ENCODE data around the gene TSHZ3. TPM values are rescaled to one million over a fixed set of nuclear protein-coding genes. Genes with fewer than 3 reads are reported as not detected.

Gene TSHZ3
- total and polyA plus RNA-seq, 9 of the 15 experiments (the other 6 are each of a cell fraction or from before 2014, with no cell fraction given), result 0.03 to 0.13 (median 0.05) TPM; not detected in 5

DNA sequence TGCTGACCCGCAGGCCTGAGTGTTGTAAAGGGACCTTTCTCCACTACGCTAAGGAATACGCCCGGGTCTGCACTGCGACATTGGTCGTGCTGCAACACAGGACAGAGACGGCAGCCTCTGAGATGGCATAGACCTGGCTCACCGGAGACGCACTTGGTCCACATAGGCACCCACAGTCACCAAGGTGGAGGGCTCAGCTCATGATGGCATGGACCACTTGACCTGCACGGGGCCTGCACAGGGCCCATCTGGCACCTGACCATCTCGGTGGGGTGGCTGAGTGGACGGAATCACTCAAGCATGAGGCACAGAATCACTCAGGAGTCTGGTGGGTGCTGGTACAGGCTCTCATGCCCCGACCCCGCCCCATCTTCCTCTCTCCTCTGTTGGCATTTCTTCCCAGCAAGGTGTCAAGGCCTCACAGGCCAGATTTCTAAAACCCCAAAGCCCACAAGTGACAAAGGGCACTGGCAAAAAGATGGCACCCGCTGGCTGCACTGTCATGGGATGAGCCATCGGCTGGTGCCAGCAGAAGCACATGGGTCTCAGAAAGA, 45.9 kb downstream of the TSHZ3 start:
- TF ChIP-seq SMAD3 (CRISPR knock-in tag; conservative IDR thresholded peaks at IDR 0.05) (no peak), ZNF408 (CRISPR knock-in tag; IDR thresholded peaks at IDR 0.05; ENCODE audit: low read depth) (no peak)
- no peaks in the 10 kb centered on the region for H3K79me2 ChIP-seq (ENCODE audit: control insufficient read depth, insufficient read depth, low read length)
- DNase-seq (ENCODE audit: extremely low read depth in 1 of 4, low spot score in 3 of 4) (no peak), ATAC-seq (no peak), FAIRE-seq (no peak)
- BruUV-seq (replicated peaks), result no TSS peak
- H3K4me2 ChIP-seq (ENCODE audit: insufficient read depth, low read length), result no peak overlapping the region
- 2% methylated on average over 16 of the region's 16 CpGs for WGBS (ENCODE audit: insufficient coverage, low coverage, missing lambda C conversion rate)
- H3K27ac ChIP-seq (ENCODE audit: extremely low read depth, low read depth, low read length), result no peak overlapping the region
- no peaks in the 10 kb centered on the region for H3K9me1 ChIP-seq (ENCODE audit: control insufficient read depth, insufficient read depth, low read length)
- ChIA-PET CTCF (ENCODE audit: low intra/inter-chr PET ratio) (no interaction called here), POLR2A (interaction anchor here (0.6 kb wide), 1 partner anchor 12 kb away, joined by 4 read pairs; no protein-coding TSS in a partner anchor)
- peaks cover 7 to 40% of the 10 kb centered on the region in 2 experiments; a peak in 3 of 5 replicates for H3K27me3 ChIP-seq (ENCODE audit: control insufficient read depth in 2 of 2, insufficient read depth in 2 of 2, low read length in 2 of 2)
- no peaks in the 10 kb centered on the region for H4K20me1 ChIP-seq (replicated peaks; ENCODE audit: control insufficient read depth, insufficient read depth, low read length)
- no peaks in the 10 kb centered on the region for H3K36me3 ChIP-seq (ENCODE audit: control insufficient read depth, insufficient read depth, low read length)
- no peaks in the 10 kb centered on the region for H3K9me3 ChIP-seq (replicated peaks; ENCODE audit: control insufficient read depth, insufficient read depth, low read depth, low read length)
- in situ Hi-C loops (cut with MboI) (no loop called here), intact Hi-C loops (cut with micrococcal nuclease) (no loop called here)
- H3K4me1 ChIP-seq (replicated peaks in 1 of 2; ENCODE audit: control insufficient read depth in 2 of 2, insufficient read depth in 2 of 2, low read length in 2 of 2), result no peaks in the 10 kb centered on the region
- no peak overlapping the region for H3K4me3 ChIP-seq
- H2AFZ ChIP-seq (ENCODE audit: low read depth, low read length), result no peak overlapping the region
- no peak overlapping the region; a peak in 1 of 4 replicates for H3K9ac ChIP-seq (ENCODE audit: insufficient read depth in 1 of 2, low read depth in 2 of 2, low read length in 2 of 2)

DNA sequence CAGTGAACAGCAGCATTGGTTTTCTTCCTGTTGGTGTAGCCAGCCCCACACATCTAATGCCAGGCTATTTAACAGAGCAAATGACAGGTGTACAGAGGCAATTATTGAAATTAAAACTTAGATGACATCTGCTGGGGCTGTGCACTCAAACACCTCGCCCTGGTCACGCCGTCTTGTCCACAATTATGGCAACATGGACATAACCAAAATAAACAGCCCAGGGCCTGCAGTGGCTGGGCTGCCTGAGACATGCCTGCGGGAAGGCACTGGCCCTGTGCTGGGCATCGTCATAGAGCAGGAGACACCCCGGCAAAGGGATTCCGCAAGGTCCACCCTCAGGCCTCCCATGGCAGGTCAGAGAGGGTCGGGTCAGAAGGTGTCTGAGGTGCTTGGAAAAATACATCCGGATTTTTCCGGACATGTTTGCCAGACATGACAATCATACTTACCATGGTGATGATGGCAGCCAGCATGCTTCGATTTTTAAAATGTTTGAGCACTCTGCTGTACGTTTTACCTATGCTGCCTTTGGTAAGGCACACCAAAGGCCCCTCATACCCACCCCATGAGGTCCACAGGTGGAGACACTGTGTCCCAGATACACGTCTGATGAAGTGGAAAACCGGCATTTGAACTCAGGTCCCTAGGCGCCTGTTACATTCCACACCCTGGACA, 47.8 kb downstream of the TSHZ3 start:
- in situ Hi-C loops (cut with MboI) (no loop called here), intact Hi-C loops (cut with micrococcal nuclease) (no loop called here)
- Histone ChIP-seq H3K36me3 (ENCODE audit: control insufficient read depth, insufficient read depth, low read length) (no peaks in the 10 kb centered on the region), H3K4me3 (no peak overlapping the region), H3K27ac (ENCODE audit: extremely low read depth, low read depth, low read length) (no peak overlapping the region), H3K4me1 (replicated peaks in 1 of 2; ENCODE audit: control insufficient read depth in 2 of 2, insufficient read depth in 2 of 2, low read length in 2 of 2) (no peaks in the 10 kb centered on the region), H4K20me1 (replicated peaks; ENCODE audit: control insufficient read depth, insufficient read depth, low read length) (no peaks in the 10 kb centered on the region), H3K79me2 (ENCODE audit: control insufficient read depth, insufficient read depth, low read length) (no peaks in the 10 kb centered on the region), H2AFZ (ENCODE audit: low read depth, low read length) (no peak overlapping the region), H3K4me2 (ENCODE audit: insufficient read depth, low read length) (no peak overlapping the region), H3K9me1 (ENCODE audit: control insufficient read depth, insufficient read depth, low read length) (no peaks in the 10 kb centered on the region), H3K9ac (ENCODE audit: insufficient read depth in 1 of 2, low read depth in 2 of 2, low read length in 2 of 2) (no peak overlapping the region), H3K9me3 (replicated peaks; ENCODE audit: control insufficient read depth, insufficient read depth, low read depth, low read length) (no peaks in the 10 kb centered on the region), H3K27me3 (ENCODE audit: control insufficient read depth in 2 of 2, insufficient read depth in 2 of 2, low read length in 2 of 2) (peaks cover 6 to 35% of the 10 kb centered on the region in 2 experiments; a peak in 3 of 5 replicates)
- CTCF ChIA-PET (ENCODE audit: low intra/inter-chr PET ratio), result no interaction called here
- no peak for FAIRE-seq
- no TSS peak for BruUV-seq (replicated peaks)
- POLR2A ChIA-PET, result no interaction called here
- DNase-seq (ENCODE audit: extremely low read depth in 1 of 4, low spot score in 3 of 4), result no peak
- no peak for ATAC-seq
- TF ChIP-seq HDAC1 (IDR thresholded peaks at IDR 0.05) (no peak), FOXA1 (IDR thresholded peaks at IDR 0.05; ENCODE audit: borderline replicate concordance) (no peak)
- 0% methylated on average over 15 of the region's 15 CpGs for WGBS (ENCODE audit: insufficient coverage, low coverage, missing lambda C conversion rate)

All from K562 (cell line).